PC-3 (cell line): Measurements from ENCODE around the gene RNF138. TPM values are rescaled to one million over a fixed set of nuclear protein-coding genes. Genes with fewer than 3 reads are reported as not detected.
"Not testable (repeated sequence)": the region's sequence is repeated elsewhere in the genome, so short reads cannot be mapped to it uniquely, and the experiment has no call there.

Source experiments
- ATAC-seq: fragments of 200-7000 bp; cut with Tn5 transposase; 2 replicates; pipeline ENCODE4 v1.9.1; 2020; ENCODE audit warnings: mild to moderate bottlenecking, moderate library complexity
- BruUV-seq: library from RNA; stranded (reverse); fragments of 400-500 nt; replicated peaks from 2 replicates; lab custom pipeline; 2021; lab: Mats Ljungman, UMichigan
- CTCF ChIA-PET: fragments of 300-600 bp; sonication (Branson Sonifier 250); formaldehyde crosslinking; loops from one replicate; lab custom pipeline; 2022; ENCODE audit warnings: antibody characterized with exemption; lab: Charles Lee
- POLR2A ChIA-PET: fragments of 300-600 bp; sonication (Branson Sonifier 250); formaldehyde crosslinking; loops from one replicate; lab custom pipeline; 2022; ENCODE audit warnings: antibody characterized with exemption; ENCODE audit not compliant: unreplicated experiment; lab: Charles Lee
- DNase-seq: peaks from one replicate; pipeline ENCODE4 v3.0.0-alpha.2; 2015
- H2AFZ ChIP-seq: fragments of 300-600 bp; sonication (generic); 2 replicates; pipeline ENCODE4 v1.6.0; 2016; ENCODE audit warnings: antibody characterized with exemption, low read length
- H3F3A ChIP-seq: fragments of 300-600 bp; sonication (generic); one replicate; pipeline ENCODE4 v1.6.0; 2017; ENCODE audit warnings: antibody characterized with exemption, low read length, control low read depth, mild to moderate bottlenecking; ENCODE audit not compliant: unreplicated experiment
- H3K27ac ChIP-seq: fragments of 300-600 bp; sonication (generic); 2 replicates; pipeline ENCODE4 v1.5.1; 2016; ENCODE audit warnings: mild to moderate bottlenecking, low read length
- H3K27me3 ChIP-seq: fragments of 300-600 bp; sonication (generic); 2 replicates; pipeline ENCODE4 v1.6.1; 2016; ENCODE audit warnings: low read length, mixed read lengths
- H3K36me3 ChIP-seq: fragments of 300-600 bp; sonication (generic); 2 replicates; pipeline ENCODE4 v1.6.1; 2016; ENCODE audit warnings: low read depth, mixed run types, low read length, mixed read lengths
- H3K4me1 ChIP-seq: fragments of 300-600 bp; sonication (generic); 2 replicates; pipeline ENCODE4 v1.5.1; 2016; ENCODE audit warnings: low read length; ENCODE audit not compliant: insufficient read depth
- H3K4me2 ChIP-seq: fragments of 300-600 bp; sonication (generic); 2 replicates; pipeline ENCODE4 v1.6.0; 2016; ENCODE audit warnings: low read length
- H3K4me3 ChIP-seq: fragments of 300-600 bp; sonication (generic); 2 replicates; pipeline ENCODE4 v1.5.1; 2016; ENCODE audit warnings: mild to moderate bottlenecking, low read length, mixed read lengths
- H3K79me2 ChIP-seq: fragments of 300-600 bp; sonication (generic); 2 replicates; pipeline ENCODE4 v1.6.1; 2017; ENCODE audit warnings: low read length, mixed read lengths
- H3K9ac ChIP-seq: fragments of 300-600 bp; sonication (generic); 2 replicates; pipeline ENCODE4 v1.6.0; 2016; ENCODE audit warnings: mild to moderate bottlenecking, low read length
- H3K9me2 ChIP-seq: fragments of 300-600 bp; sonication (generic); replicated peaks from 2 replicates; pipeline ENCODE4 v1.6.1; 2016; ENCODE audit warnings: mixed run types, low read length, mixed read lengths
- H3K9me3 ChIP-seq: fragments of 300-600 bp; sonication (generic); 2 replicates; pipeline ENCODE4 v1.6.1; 2016; ENCODE audit warnings: low read length, mixed read lengths
- H4K20me1 ChIP-seq: fragments of 300-600 bp; sonication (generic); 2 replicates; pipeline ENCODE4 v1.6.1; 2016; ENCODE audit warnings: low read length, mixed read lengths
- CTCF ChIP-seq: fragments of 300-600 bp; sonication (generic); conservative IDR thresholded peaks from 2 replicates; pipeline ENCODE4 v1.5.1; 2017; ENCODE audit warnings: antibody characterized with exemption, low read depth, mild to moderate bottlenecking, low read length
- EZH2 ChIP-seq: fragments of 300-600 bp; sonication (generic); IDR thresholded peaks from one replicate; pipeline ENCODE4 v1.6.1; 2017; ENCODE audit warnings: antibody characterized with exemption, mild to moderate bottlenecking, low read length; ENCODE audit not compliant: unreplicated experiment
- EZH2phosphoT487 ChIP-seq: fragments of 300-600 bp; sonication (generic); IDR thresholded peaks from 2 replicates; pipeline ENCODE4 v1.6.1; 2018; ENCODE audit warnings: mild to moderate bottlenecking, antibody characterized with exemption, low read length, borderline replicate concordance
- intact Hi-C: fragments of 100-400 bp; cut with micrococcal nuclease; formaldehyde crosslinking; loops from 2 replicates; pipeline ENCODE4 v1.9.0; 2023
- total RNA-seq: library from RNA; depleted of rRNA; stranded (reverse); fragments of >200 nt; gene quantifications from 2 replicates; pipeline ENCODE4 v1.2.3, GENCODE V29; 2014

The RNF138 gene
- total RNA-seq, 1 experiment from 2014 or later: 15.3 TPM

GRCh38 chr18:32081881-32082280 is 9.8 kb upstream of the RNF138 start:
- Histone ChIP-seq H3K4me2 (no peak overlapping the region), H3K79me2 (no peaks in the 10 kb centered on the region), H2AFZ (no peak overlapping the region), H3K9me3 (no peaks in the 10 kb centered on the region), H3K4me1 (peaks cover 7% of the 10 kb centered on the region), H3K9ac (no peak overlapping the region), H3K36me3 (no peaks in the 10 kb centered on the region), H3K27me3 (no peaks in the 10 kb centered on the region), H3K27ac (no peak overlapping the region), H3F3A (no peaks in the 10 kb centered on the region), H3K4me3 (no peak overlapping the region), H3K9me2 (no peaks in the 10 kb centered on the region), H4K20me1 (no peaks in the 10 kb centered on the region)
- ChIA-PET CTCF (no interaction called here), POLR2A (no interaction called here)
- intact Hi-C loops: no loop called here
- TF ChIP-seq EZH2 (no peak), CTCF (no peak), EZH2phosphoT487 (no peak)
- ATAC-seq (no peak), DNase-seq (no peak)
- no TSS peak for BruUV-seq

DNA sequence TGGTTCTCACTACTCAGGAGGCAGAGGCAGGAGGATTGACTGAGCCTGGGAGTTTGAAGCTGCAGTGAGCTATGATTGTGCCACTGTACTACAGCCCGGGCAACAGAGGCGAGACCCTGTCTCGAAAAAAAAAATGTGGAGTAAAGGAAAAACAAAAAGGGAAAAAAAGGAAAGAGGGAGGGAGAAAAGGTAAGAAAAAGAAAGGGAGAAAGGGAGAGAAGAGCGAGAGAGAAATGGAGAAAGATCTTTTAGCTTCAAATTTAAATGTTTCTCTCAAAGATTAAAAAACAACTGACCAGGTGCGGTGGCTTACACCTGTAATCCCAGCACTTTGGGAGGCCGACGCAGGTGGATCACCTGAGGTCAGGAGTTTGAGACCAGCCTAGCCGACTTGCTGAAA is 7.9 kb upstream of the RNF138 start:
- ChIA-PET POLR2A (no interaction called here), CTCF (no interaction called here)
- Histone ChIP-seq H3K4me3 (no peak overlapping the region), H3K4me1 (peaks cover 7% of the 10 kb centered on the region), H3K9me2 (no peaks in the 10 kb centered on the region), H3K9me3 (no peaks in the 10 kb centered on the region), H3K4me2 (no peak overlapping the region), H3K9ac (no peak overlapping the region), H4K20me1 (no peaks in the 10 kb centered on the region), H3K36me3 (no peaks in the 10 kb centered on the region), H3K27ac (no peak overlapping the region), H3F3A (no peaks in the 10 kb centered on the region), H2AFZ (no peak overlapping the region), H3K79me2 (no peaks in the 10 kb centered on the region), H3K27me3 (no peaks in the 10 kb centered on the region)
- intact Hi-C loops: loop anchor here (2.0 kb wide), 1 partner anchor 141 kb away; the partner anchor contains the start of gene TRAPPC8
- BruUV-seq: no TSS peak
- TF ChIP-seq EZH2: no peak
- ATAC-seq (no peak), DNase-seq (no peak)

DNA sequence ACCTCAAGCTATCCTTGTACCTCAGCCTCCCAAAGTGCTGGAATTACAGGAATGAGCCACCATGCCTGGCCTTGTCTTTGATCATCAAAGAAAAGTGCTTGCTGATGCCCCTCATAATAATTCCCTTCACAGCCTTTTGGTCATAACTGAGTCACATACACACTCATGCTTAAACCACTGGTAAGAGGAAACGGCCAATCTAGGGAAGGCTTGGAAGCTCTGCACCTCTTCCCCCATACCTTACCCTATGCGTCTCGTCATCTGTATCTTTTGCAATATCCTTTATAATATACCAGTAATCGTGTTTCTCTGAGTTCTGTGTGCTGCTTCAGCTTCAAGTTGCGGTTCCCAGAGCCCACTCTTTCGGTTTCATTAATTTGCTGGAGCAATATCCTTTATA is 4.8 kb upstream of the RNF138 start:
- no peak overlapping the region for H3K4me2 ChIP-seq
- no peaks in the 10 kb centered on the region for H3K36me3 ChIP-seq
- peak; percentile 10; the same call in 1 of the 2 replicates for ATAC-seq
- peak; percentile 54 for DNase-seq
- ChIA-PET POLR2A (no interaction called here), CTCF (no interaction called here)
- no peaks in the 10 kb centered on the region for H3K79me2 ChIP-seq
- H2AFZ ChIP-seq: no peak overlapping the region
- peaks cover 10% of the 10 kb centered on the region for H3K4me1 ChIP-seq
- no peak overlapping the region for H3K27ac ChIP-seq
- H3K4me3 ChIP-seq: no peak overlapping the region
- no peak overlapping the region for H3K9ac ChIP-seq
- no peaks in the 10 kb centered on the region for H3K27me3 ChIP-seq
- no peaks in the 10 kb centered on the region for H4K20me1 ChIP-seq
- no peak for TF ChIP-seq EZH2phosphoT487
- TF ChIP-seq CTCF: no peak
- TF ChIP-seq EZH2: no peak
- no peaks in the 10 kb centered on the region for H3F3A ChIP-seq
- no TSS peak for BruUV-seq
- no peaks in the 10 kb centered on the region for H3K9me2 ChIP-seq
- no peaks in the 10 kb centered on the region for H3K9me3 ChIP-seq
- intact Hi-C loops: no loop called here

GRCh38 chr18:32090831-32091230 is 843 bp upstream of the RNF138 start:
- ChIA-PET CTCF (interaction anchor here (0.6 kb wide), 1 partner anchor 61 kb away, joined by 3 read pairs; no protein-coding TSS in a partner anchor), POLR2A (interaction anchor here (0.7 kb wide), 1 partner anchor 103 kb away, joined by 4 read pairs; no protein-coding TSS in a partner anchor)
- DNase-seq, H4K20me1 ChIP-seq, H3K9me3 ChIP-seq, BruUV-seq, H3F3A ChIP-seq, H3K27ac ChIP-seq, H3K36me3 ChIP-seq, H3K4me3 ChIP-seq, H3K9me2 ChIP-seq, H2AFZ ChIP-seq, ATAC-seq, intact Hi-C loops, H3K4me2 ChIP-seq, H3K27me3 ChIP-seq, H3K4me1 ChIP-seq, H3K9ac ChIP-seq: not testable (repeated sequence)
- H3K79me2 ChIP-seq: peaks cover 33% of the 10 kb centered on the region
